Ovary (tissue), 3 donors: ENCODE measurements around the gene MYRIP.

Source experiments
- CTCF ChIP-seq, 3 donors: fragments of 450-650 bp in 2 of 3; fragments of 200-600 bp in 1 of 3; IDR thresholded peaks; one replicate each; pipeline versions ENCODE4 v1.5.1 to v1.8.0; 2016 to 2022; ENCODE audit warnings: antibody characterized with exemption in 3 of 3, mild to moderate bottlenecking in 1 of 3
- POLR2A ChIP-seq: fragments of 450-650 bp; IDR thresholded peaks from one replicate; pipeline ENCODE4 v1.6.1; 2017; ENCODE audit warnings: antibody characterized with exemption, mild to moderate bottlenecking, moderate library complexity
- donor health status: DM: no; HTN: no; CAD: no.

- TF ChIP-seq CTCF (IDR thresholded peaks at IDR 0.05): no peak
- TF ChIP-seq POLR2A: no peak
These were observed 277.8 kb downstream of the MYRIP start for GRCh38 chr3:40086890-40087883.
